Stimulated activated CD4-positive, alpha-beta T cell treated with anti-CD3 and anti-CD28 coated beads, Interleukin-1b, Interleukin-23, amount 100 ng/mL, for 24 hours (primary cell): Measurements from ENCODE around the gene MRPS18C.
A peak's percentile ranks its signal among the peaks of the same experiment; 100 is the strongest.
"Not testable (repeated sequence)": the region's sequence is repeated elsewhere in the genome, so short reads cannot be mapped to it uniquely, and the experiment has no call there.

Source experiments
- DNase-seq, 4 experiments: peaks; one replicate each; pipeline ENCODE4 v3.0.0-alpha.2; 2020; ENCODE audit warnings: low read depth in 4 of 4, low spot score in 1 of 4

Gene MRPS18C

DNA sequence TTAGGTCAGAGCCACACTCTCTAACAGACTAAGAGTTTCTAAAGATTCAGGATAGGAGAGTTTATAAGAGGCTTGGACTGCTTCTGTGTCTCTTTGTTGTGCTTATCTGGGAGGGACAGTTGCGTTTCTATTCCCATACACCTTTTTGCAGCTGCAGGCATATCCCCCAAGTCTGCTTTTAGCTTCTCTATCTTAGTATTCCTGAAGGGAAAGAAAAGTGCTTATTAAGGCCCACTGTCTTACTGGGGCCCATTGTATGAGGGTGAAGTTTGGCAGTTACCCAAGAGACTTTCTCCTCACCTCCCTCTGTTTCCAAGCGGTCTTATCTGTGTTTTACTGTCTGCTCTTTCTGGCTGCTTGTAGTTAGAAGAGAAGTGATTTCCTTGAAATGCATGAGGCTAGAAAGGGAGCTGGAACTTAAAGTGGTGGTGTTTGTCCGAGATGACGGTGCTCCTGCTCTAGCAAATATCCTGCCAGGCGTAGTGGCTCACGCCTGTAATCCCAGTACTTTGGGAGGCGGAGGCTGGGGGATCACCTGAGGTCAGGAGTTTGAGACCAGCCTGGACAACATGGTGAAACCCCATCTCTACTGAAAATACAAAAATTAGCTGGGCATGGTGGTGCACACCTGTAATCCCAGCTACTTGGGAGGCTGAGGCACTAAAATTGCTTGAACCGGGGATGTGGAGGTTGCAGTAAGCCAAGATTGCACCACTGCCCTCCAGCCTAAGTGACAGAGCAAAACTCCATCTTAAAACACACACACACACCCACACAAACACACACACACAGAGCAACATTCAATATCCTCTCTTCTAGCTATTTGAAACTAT, 40.4 kb downstream of the MRPS18C start:
- not testable (repeated sequence) for DNase-seq

- no peak for DNase-seq
These were observed 42.3 kb downstream of the MRPS18C start for GRCh38 chr4:83498187-83498586.

DNA sequence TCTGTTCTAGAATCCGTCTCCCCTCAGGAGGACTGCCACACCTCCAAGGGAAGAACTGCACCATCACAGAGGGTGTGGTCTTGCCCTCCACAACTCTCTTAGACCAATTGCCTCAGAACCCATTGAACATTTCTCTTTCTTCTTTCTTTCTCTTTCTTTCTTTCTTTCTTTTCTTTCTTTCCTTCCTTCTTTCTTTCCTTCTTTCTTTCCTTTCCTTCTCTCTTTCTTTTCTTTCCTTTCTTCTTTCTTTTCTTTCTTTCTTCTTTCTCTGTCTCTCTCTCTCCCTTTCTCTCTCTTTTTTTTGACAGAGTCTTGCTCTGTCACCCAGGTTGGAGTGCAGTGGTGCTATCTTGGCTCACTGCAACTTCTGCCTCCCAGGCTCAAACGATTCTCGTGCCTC, 45.8 kb downstream of the MRPS18C start:
- not testable (repeated sequence) for DNase-seq

DNA sequence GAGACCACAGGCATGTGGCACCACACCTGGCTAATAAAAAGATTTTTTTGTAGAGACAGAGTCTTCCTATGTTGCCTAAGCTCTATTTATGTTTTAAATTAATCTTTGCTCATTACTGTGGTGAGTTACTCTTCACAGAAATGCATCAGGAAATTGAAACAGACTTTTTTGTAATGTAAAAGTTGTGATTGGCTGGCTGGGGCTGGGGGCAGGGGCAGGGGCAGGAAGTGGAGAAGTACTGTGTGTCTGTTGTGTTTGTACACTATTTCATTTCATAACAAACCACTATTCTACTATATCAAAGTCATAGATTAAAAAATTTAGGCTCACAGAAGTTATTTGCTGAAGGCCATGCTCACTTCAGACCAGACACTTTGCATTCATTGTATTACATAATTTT, 48.1 kb downstream of the MRPS18C start:
- DNase-seq: no peak

DNA sequence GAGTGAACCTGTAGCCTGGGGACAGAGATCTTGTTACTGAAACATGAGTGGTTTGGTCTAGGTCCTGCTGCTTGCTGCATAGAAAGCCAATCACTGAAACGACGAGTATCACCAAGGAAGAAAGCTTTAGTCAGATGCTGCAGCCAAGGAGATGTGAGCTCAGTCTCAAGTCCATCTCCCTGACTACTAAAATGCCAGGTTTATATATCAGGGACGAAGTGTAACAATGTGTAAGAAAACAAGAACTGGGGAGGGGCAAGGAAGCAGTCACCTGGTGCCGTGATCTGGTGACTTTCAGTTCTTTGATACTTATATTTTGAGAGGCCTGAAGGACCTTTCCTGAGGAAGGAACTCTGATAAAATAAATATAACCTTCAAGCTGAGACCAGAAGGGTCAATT, 48.6 kb downstream of the MRPS18C start:
- DNase-seq: no peak

GRCh38 chr4:83504996-83505395, 49.1 kb downstream of the MRPS18C start:
- DNase-seq: no peak

DNA sequence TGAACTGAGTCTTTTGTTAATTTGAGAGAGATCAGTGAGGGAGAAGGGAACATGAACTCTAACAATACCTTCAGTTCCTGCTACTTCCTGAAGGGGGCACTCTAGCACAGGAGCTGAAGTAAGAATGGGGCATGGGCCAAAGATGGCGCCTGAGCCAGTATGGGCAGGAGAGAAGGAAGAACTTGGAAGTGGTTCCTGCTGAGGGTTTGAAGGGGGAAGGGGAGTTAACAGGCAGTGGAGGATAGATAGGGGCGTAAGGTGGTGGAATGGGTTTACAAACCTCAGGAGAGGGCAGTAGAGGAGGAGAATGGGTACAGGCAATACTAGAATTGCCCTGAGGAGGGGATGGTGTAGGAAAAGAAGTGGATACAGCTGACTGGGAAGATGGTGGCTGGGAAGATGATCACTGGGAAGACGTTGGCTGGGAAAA, 53.3 kb downstream of the MRPS18C start:
- DNase-seq: peak; percentile 21 to 52 (median 44)

DNA sequence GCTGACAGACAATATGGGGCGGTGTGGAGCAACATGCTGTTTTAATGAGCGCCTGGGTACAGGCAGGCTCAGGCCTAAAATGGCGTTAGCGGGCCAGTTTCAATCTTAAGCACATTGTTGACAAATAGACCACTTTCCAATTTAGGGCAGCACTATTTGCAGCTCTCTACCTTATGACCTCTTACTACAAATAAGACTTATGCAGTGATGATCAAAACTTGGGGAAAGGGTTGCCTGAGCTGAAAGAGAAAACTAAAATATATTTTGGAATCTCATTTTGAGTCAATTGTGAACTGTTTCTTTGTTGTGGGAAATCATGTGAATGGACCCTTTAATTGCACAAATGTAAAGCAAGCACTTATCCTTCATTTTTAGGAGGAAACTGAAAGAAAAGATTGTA, 54.6 kb downstream of the MRPS18C start:
- DNase-seq: no peak
